HCT116 (cell line): ENCODE data around the gene LSMEM2. TPM values are rescaled to one million over a fixed set of nuclear protein-coding genes. Genes with fewer than 3 reads are reported as not detected.

Experiments used
- ATAC-seq: fragments of 200-7000 bp; cut with Tn5 transposase; 2 replicates; pipeline ENCODE4 v1.9.1; 2020; ENCODE audit warnings: mild to moderate bottlenecking, moderate library complexity
- BruUV-seq: library from RNA; stranded (reverse); fragments of 400-500 nt; replicated peaks from 2 replicates; lab custom pipeline; 2021; lab: Mats Ljungman, UMichigan
- CTCF ChIA-PET: fragments of 300-600 bp; sonication (Branson Sonifier 250); formaldehyde crosslinking; loops from one replicate; lab custom pipeline; 2021; ENCODE audit warnings: antibody characterized with exemption; lab: Charles Lee
- POLR2A ChIA-PET: fragments of 300-600, 350-600 bp; sonication (Branson Sonifier 250); formaldehyde crosslinking; loops from one replicate; lab custom pipeline; 2021; ENCODE audit warnings: antibody characterized with exemption; lab: Charles Lee
- RAD21 ChIA-PET, 2 experiments: fragments of 300-600 bp; sonication (Branson Sonifier 250); formaldehyde crosslinking; loops; one replicate each; lab custom pipeline; 2023; ENCODE audit warnings: low total read pairs in 2 of 2; ENCODE audit not compliant: uncharacterized antibody in 2 of 2, unreplicated experiment in 2 of 2, low non-redundant PET in 1 of 2; lab: Charles Lee
- DNase-seq: peaks from one replicate; pipeline ENCODE4 v3.0.0-alpha.2; 2010; ENCODE audit warnings: low read depth, low spot score
- H2AFZ ChIP-seq: fragments of 200-600 bp; shearing (Covaris generic), sonication (generic); 2 replicates; pipeline ENCODE4 v1.6.1; 2017; ENCODE audit warnings: low read depth, mixed run types, mixed read lengths, antibody characterized with exemption, low read length; ENCODE audit not compliant: poor library complexity, severe bottlenecking
- H3K27ac ChIP-seq: 2 replicates; pipeline ENCODE4 v1.5.1; 2012; ENCODE audit warnings: low read depth, low read length
- H3K27me3 ChIP-seq: fragments of 200-600 bp; sonication (generic); 2 replicates; pipeline ENCODE4 v1.6.1; 2016; ENCODE audit warnings: mixed run types, low read length, mixed read lengths; ENCODE audit not compliant: insufficient read depth
- H3K36me3 ChIP-seq, 2 experiments: fragments of 200-500 bp in 1 of 2; fragments of 200-600 bp in 1 of 2; sonication (Bioruptor generic) in 1 of 2; sonication (generic) in 1 of 2; 2 replicates each; pipeline versions ENCODE4 v1.5.1 to v1.6.1; 2014 to 2016; ENCODE audit warnings: low read length in 2 of 2, inconsistent platforms in 1 of 2, mixed read lengths in 1 of 2, mixed run types in 1 of 2; ENCODE audit not compliant: insufficient read depth in 2 of 2, control insufficient read depth in 1 of 2
- H3K4me1 ChIP-seq, 2 experiments: fragments of 200-600 bp in 1 of 2; sonication (generic) in 1 of 2; 2 replicates each; pipeline versions ENCODE4 v1.5.1 to v1.6.1; 2012 to 2017; ENCODE audit warnings: low read length in 2 of 2, inconsistent platforms in 1 of 2, mild to moderate bottlenecking in 1 of 2, mixed read lengths in 1 of 2, mixed run types in 1 of 2, moderate library complexity in 1 of 2; ENCODE audit not compliant: insufficient read depth in 2 of 2, control insufficient read depth in 1 of 2
- H3K4me2 ChIP-seq: fragments of 200-600 bp; sonication (generic); 2 replicates; pipeline ENCODE4 v1.6.1; 2017; ENCODE audit warnings: mixed run types, low read length, mixed read lengths
- H3K4me3 ChIP-seq, 2 experiments: fragments of 200-600 bp in 1 of 2; sonication (generic) in 1 of 2; replicated peaks in 1 of 2; 2 replicates each; pipeline ENCODE4 v1.5.1; 2011 to 2016; ENCODE audit warnings: low read length in 2 of 2, control low read depth in 1 of 2, low read depth in 1 of 2, mild to moderate bottlenecking in 1 of 2, mixed read lengths in 1 of 2, mixed run types in 1 of 2
- H3K79me2 ChIP-seq: fragments of 200-600 bp; sonication (generic); 2 replicates; pipeline ENCODE4 v1.6.1; 2017; ENCODE audit warnings: mild to moderate bottlenecking, mixed run types, low read length, moderate library complexity, mixed read lengths; ENCODE audit not compliant: insufficient read depth
- H3K9ac ChIP-seq: fragments of 200-600 bp; sonication (generic); 2 replicates; pipeline ENCODE4 v1.6.1; 2016; ENCODE audit warnings: low read length, mixed read lengths
- H3K9me2 ChIP-seq: fragments of 200-600 bp; sonication (generic), shearing (Covaris generic); 2 replicates; pipeline ENCODE4 v1.6.1; 2017; ENCODE audit warnings: mixed run types, mild to moderate bottlenecking, moderate library complexity; ENCODE audit not compliant: insufficient read depth
- H3K9me3 ChIP-seq, 2 experiments: fragments of 200-500 bp in 1 of 2; fragments of 200-600 bp in 1 of 2; sonication (Bioruptor generic) in 1 of 2; sonication (generic) in 1 of 2; 2 replicates each; pipeline ENCODE4 v1.6.1; 2014 to 2017; ENCODE audit warnings: low read length in 2 of 2, mixed read lengths in 2 of 2, inconsistent platforms in 1 of 2, low read depth in 1 of 2, mild to moderate bottlenecking in 1 of 2, mixed run types in 1 of 2, moderate library complexity in 1 of 2; ENCODE audit not compliant: control insufficient read depth in 1 of 2, insufficient read depth in 1 of 2
- H4K20me1 ChIP-seq: fragments of 200-600 bp; sonication (generic), shearing (Covaris generic); 2 replicates; pipeline ENCODE4 v1.6.1; 2017; ENCODE audit warnings: mixed run types, mild to moderate bottlenecking, moderate library complexity; ENCODE audit not compliant: insufficient read depth
- CBX3 ChIP-seq: IDR thresholded peaks from 2 replicates; pipeline ENCODE4 v1.6.1; 2012; ENCODE audit warnings: low read depth
- CTCF ChIP-seq, 3 experiments: fragments of 200-600 bp in 1 of 3; sonication (generic) in 1 of 3; IDR thresholded peaks in 2 of 3; conservative IDR thresholded peaks in 1 of 3; 2 replicates each; pipeline ENCODE4 v1.5.1; 2012 to 2017; ENCODE audit warnings: low read depth in 2 of 3, low read length in 2 of 3, antibody characterized with exemption in 1 of 3, borderline replicate concordance in 1 of 3, control low read depth in 1 of 3, mild to moderate bottlenecking in 1 of 3, mixed read lengths in 1 of 3, mixed run types in 1 of 3, moderate library complexity in 1 of 3; ENCODE audit not compliant: insufficient read depth in 1 of 3
- EGR1 ChIP-seq: IDR thresholded peaks from 2 replicates; pipeline ENCODE4 v1.6.1; 2012; ENCODE audit warnings: low read depth
- ELF1 ChIP-seq: IDR thresholded peaks from 2 replicates; pipeline ENCODE4 v1.6.1; 2012; ENCODE audit warnings: low read depth, borderline replicate concordance
- MAX ChIP-seq: IDR thresholded peaks from 2 replicates; pipeline ENCODE4 v1.6.1; 2012
- POLR2AphosphoS5 ChIP-seq: IDR thresholded peaks from 2 replicates; pipeline ENCODE4 v1.6.1; 2011; ENCODE audit warnings: mild to moderate bottlenecking, low read depth, low read length, moderate library complexity
- RAD21 ChIP-seq: IDR thresholded peaks from 2 replicates; pipeline ENCODE4 v1.6.1; 2012; ENCODE audit warnings: low read depth, mild to moderate bottlenecking
- REST ChIP-seq: IDR thresholded peaks from 2 replicates; pipeline ENCODE4 v1.6.1; 2012; ENCODE audit warnings: low read depth
- TCF7L2 ChIP-seq: IDR thresholded peaks from 2 replicates; pipeline ENCODE4 v1.7.0; 2011; ENCODE audit warnings: borderline replicate concordance, inconsistent platforms; ENCODE audit not compliant: insufficient read depth, insufficient read length; ENCODE audit errors: extremely low read depth
- intact Hi-C: fragments of 100-400 bp; cut with micrococcal nuclease; formaldehyde crosslinking; loops from 2 replicates; pipeline ENCODE4 v1.10.0; 2022
- total RNA-seq: library from RNA; stranded (reverse); gene quantifications from one replicate; pipeline ENCODE4 v1.2.1, GENCODE V29; 2021; ENCODE audit not compliant: unreplicated experiment

Gene LSMEM2
- total RNA-seq, 1 experiment from 2014 or later: not detected

GRCh38 chr3:50267280-50267913, 11.5 kb upstream of the LSMEM2 start:
- intact Hi-C loops: no loop called here
- Histone ChIP-seq H3K4me2 (peak overlapping the region; percentile 80), H3K27ac (peak overlapping the region; percentile 88; the same call in 1 of the 2 replicates), H4K20me1 (no peaks in the 10 kb centered on the region), H2AFZ (no peak overlapping the region), H3K4me3 (peak overlapping the region; percentile 56 to 60), H3K4me1 (peaks cover 81 to 95% of the 10 kb centered on the region in 2 experiments), H3K79me2 (no peaks in the 10 kb centered on the region), H3K9ac (peak overlapping the region; percentile 62), H3K36me3 (no peaks in the 10 kb centered on the region), H3K9me3 (no peaks in the 10 kb centered on the region), H3K27me3 (no peaks in the 10 kb centered on the region), H3K9me2 (no peaks in the 10 kb centered on the region)
- ChIA-PET CTCF (interaction anchor here (1.0 to 1.6 kb wide), 4 partner anchors 21 to 73 kb away, joined by 3 to 6 read pairs (median 5); partner anchors contain the start of gene GNAI2), POLR2A (interaction anchor here (1.1 to 1.4 kb wide), 2 partner anchors 21 to 32 kb away, joined by 3 to 5 read pairs; partner anchors contain the start of gene GNAI2), RAD21 (no interaction called here)
- ATAC-seq (no peak), DNase-seq (no peak)
- BruUV-seq: no TSS peak
- TF ChIP-seq POLR2AphosphoS5: peak; percentile 77
- no peak for TF ChIP-seq RAD21
- TF ChIP-seq TCF7L2: peak; percentile 20
- TF ChIP-seq EGR1: no peak
- no peak for TF ChIP-seq CBX3

GRCh38 chr3:50268276-50268675, 10.6 kb upstream of the LSMEM2 start:
- no peak for DNase-seq
- H3K4me2 ChIP-seq: peak overlapping the region; percentile 80
- BruUV-seq: no TSS peak
- ChIA-PET POLR2A (interaction anchor here (1.1 kb wide), 1 partner anchor 33 kb away, joined by 5 read pairs; the partner anchor contains the start of gene GNAI2), CTCF (interaction anchor here (1.6 kb wide), 1 partner anchor 33 kb away, joined by 5 read pairs; the partner anchor contains the start of gene GNAI2), RAD21 (no interaction called here)
- H3K79me2 ChIP-seq: no peaks in the 10 kb centered on the region
- no peak overlapping the region for H2AFZ ChIP-seq
- H3K36me3 ChIP-seq: no peaks in the 10 kb centered on the region
- H3K4me3 ChIP-seq: no peak overlapping the region; a peak in 1 of 4 replicates
- H3K9me3 ChIP-seq: no peaks in the 10 kb centered on the region
- ATAC-seq: no peak
- intact Hi-C loops: loop anchor here (1.0 kb wide), 1 partner anchor 41 kb away; no protein-coding TSS in a partner anchor
- no peaks in the 10 kb centered on the region for H3K9me2 ChIP-seq
- H3K27ac ChIP-seq: peak overlapping the region; percentile 88
- peak overlapping the region; percentile 62 for H3K9ac ChIP-seq
- H3K27me3 ChIP-seq: no peaks in the 10 kb centered on the region
- peaks cover 82 to 95% of the 10 kb centered on the region in 2 experiments for H3K4me1 ChIP-seq
- H4K20me1 ChIP-seq: no peaks in the 10 kb centered on the region
- TF ChIP-seq MAX (no peak), ELF1 (no peak), REST (no peak), CTCF (IDR thresholded peaks at IDR 0.05 in 2 of 3, conservative IDR thresholded peaks at IDR 0.05 in 1 of 3; ENCODE audit: borderline replicate concordance in 1 of 3, insufficient read depth in 1 of 3, low read depth in 2 of 3, low read length in 2 of 3) (no peak)
